ENCODE data around the gene FATE1.
"Not testable (repeated sequence)": the region's sequence is repeated elsewhere in the genome, so short reads cannot be mapped to it uniquely, and the experiment has no call there.

Gene FATE1

GRCh38 chrX:151715752-151716151 lies at the start of gene FATE1:
Gene FATE1 (plus strand): TSS chrX:151716035. CDS start chrX:151716120, 85 bp downstream.
- DNase-seq (ENCODE audit: insufficient read length, low spot score) (no peak), FAIRE-seq (no peak)

GRCh38 chrX:151675121-151675746 lies 40.6 kb upstream of the FATE1 start:
- DNase-seq (ENCODE audit: insufficient read length, low spot score) (no peak), FAIRE-seq (no peak)

- FAIRE-seq, result no peak
- no peak for DNase-seq (ENCODE audit: insufficient read length, low spot score)
Measured at GRCh38 chrX:151676196-151676595, 39.6 kb upstream of the FATE1 start.

- FAIRE-seq (no peak), DNase-seq (ENCODE audit: insufficient read length, low spot score) (no peak)
Measured at GRCh38 chrX:151679798-151680402, 35.9 kb upstream of the FATE1 start.

- peak; percentile 97 for FAIRE-seq
- peak; percentile 15 for DNase-seq (ENCODE audit: insufficient read length, low spot score)
Measured at GRCh38 chrX:151680805-151681204, 35.0 kb upstream of the FATE1 start.

- DNase-seq (ENCODE audit: insufficient read length, low spot score) (no peak), FAIRE-seq (no peak)
Measured at GRCh38 chrX:151687635-151688034, 28.2 kb upstream of the FATE1 start.

GRCh38 chrX:151688695-151689094 lies 27.1 kb upstream of the FATE1 start:
- FAIRE-seq, result no peak
- no peak for DNase-seq (ENCODE audit: insufficient read length, low spot score)

GRCh38 chrX:151692825-151693224 lies 23.0 kb upstream of the FATE1 start:
- FAIRE-seq (no peak), DNase-seq (ENCODE audit: insufficient read length, low spot score) (no peak)

- FAIRE-seq, result no peak
- no peak for DNase-seq (ENCODE audit: insufficient read length, low spot score)
Measured at GRCh38 chrX:151694121-151694520, 21.7 kb upstream of the FATE1 start.

- DNase-seq (ENCODE audit: insufficient read length, low spot score) (no peak), FAIRE-seq (no peak)
Measured at GRCh38 chrX:151694661-151695582, 20.9 kb upstream of the FATE1 start, which contains the start of gene PRRG3. Gene PRRG3 (plus strand): TSS chrX:151695458. CDS start chrX:151698815, 3,357 bp downstream.

GRCh38 chrX:151695583-151696340 lies 20.1 kb upstream of the FATE1 start:
- DNase-seq (ENCODE audit: insufficient read length, low spot score) (no peak), FAIRE-seq (no peak)

GRCh38 chrX:151697082-151697481 lies 18.8 kb upstream of the FATE1 start:
- not testable (repeated sequence) for FAIRE-seq

GRCh38 chrX:151697522-151697921 lies 18.3 kb upstream of the FATE1 start:
- DNase-seq (ENCODE audit: insufficient read length, low spot score), result no peak
- FAIRE-seq, result no peak

More at GRCh38 chrX:151697082-151697481, 18.8 kb upstream of the FATE1 start:
- not testable (repeated sequence) for DNase-seq (ENCODE audit: insufficient read length, low spot score)

- DNase-seq (ENCODE audit: insufficient read length, low spot score), result no peak
- no peak for FAIRE-seq
Measured at GRCh38 chrX:151698485-151698884, 17.4 kb upstream of the FATE1 start.

- DNase-seq (ENCODE audit: insufficient read length, low spot score) (no peak), FAIRE-seq (no peak)
Measured at GRCh38 chrX:151699746-151700145, 16.1 kb upstream of the FATE1 start.

GRCh38 chrX:151700581-151700980 lies 15.3 kb upstream of the FATE1 start:
- DNase-seq (ENCODE audit: insufficient read length, low spot score) (no peak), FAIRE-seq (no peak)

GRCh38 chrX:151701071-151701470 lies 14.8 kb upstream of the FATE1 start:
- no peak for DNase-seq (ENCODE audit: insufficient read length, low spot score)
- FAIRE-seq, result no peak

GRCh38 chrX:151701531-151701930 lies 14.3 kb upstream of the FATE1 start:
- DNase-seq (ENCODE audit: insufficient read length, low spot score) (no peak), FAIRE-seq (no peak)

GRCh38 chrX:151702026-151702714 lies 13.7 kb upstream of the FATE1 start:
- DNase-seq (ENCODE audit: insufficient read length, low spot score) (no peak), FAIRE-seq (no peak)

- no peak for FAIRE-seq
- no peak for DNase-seq (ENCODE audit: insufficient read length, low spot score)
Measured at GRCh38 chrX:151702741-151703340, 13.0 kb upstream of the FATE1 start.

Data from GM19239 (cell line).